IPS-11a (cell line): ENCODE data around the gene C5orf24.
"Not testable (repeated sequence)": the region's sequence is repeated elsewhere in the genome, so short reads cannot be mapped to it uniquely, and the experiment has no call there.

Experiments used
- H3K4me3 ChIP-seq: one replicate; pipeline ENCODE4 v1.5.1; 2013; ENCODE audit warnings: low read depth, low read length, control low read depth

The C5orf24 gene

DNA sequence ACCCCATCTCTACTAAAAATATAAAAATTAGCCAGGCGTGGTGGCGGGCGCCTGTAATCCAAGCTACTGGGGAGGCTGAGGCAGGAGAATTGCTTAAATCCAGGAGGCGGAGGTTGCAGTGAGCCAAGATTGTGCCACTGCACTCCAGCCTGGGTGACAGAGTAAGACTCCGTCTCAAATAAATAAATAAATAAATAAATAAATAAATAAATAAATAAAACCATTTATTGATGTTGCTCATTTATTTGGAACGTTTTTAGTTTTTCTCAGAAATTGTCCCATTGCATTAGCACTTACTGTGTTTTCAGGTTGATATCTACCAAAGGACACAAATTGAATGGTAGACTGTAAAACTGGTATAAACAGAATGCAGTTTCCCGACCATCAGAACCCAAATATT is 10.7 kb downstream of the C5orf24 start:
- H3K4me3 ChIP-seq: not testable (repeated sequence)

DNA sequence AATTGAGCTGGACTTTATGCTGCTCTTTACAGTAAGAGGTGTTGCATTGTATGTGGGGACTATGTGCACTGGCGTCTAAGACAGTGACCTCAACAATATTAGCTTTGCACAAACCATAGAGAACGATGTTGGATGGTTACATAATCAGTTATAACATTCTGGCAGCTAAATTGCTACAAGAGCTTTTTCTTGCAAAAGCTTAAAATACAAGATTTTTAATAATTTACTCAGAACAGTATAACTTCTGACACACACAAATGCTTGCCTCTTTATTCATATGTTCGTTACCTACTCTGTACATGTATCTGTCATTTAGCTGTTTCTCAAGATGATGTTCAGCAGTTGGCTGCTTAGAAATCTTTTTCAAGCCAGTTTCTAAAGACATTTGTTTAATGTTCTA is 11.6 kb downstream of the C5orf24 start:
- no peak overlapping the region for H3K4me3 ChIP-seq

DNA sequence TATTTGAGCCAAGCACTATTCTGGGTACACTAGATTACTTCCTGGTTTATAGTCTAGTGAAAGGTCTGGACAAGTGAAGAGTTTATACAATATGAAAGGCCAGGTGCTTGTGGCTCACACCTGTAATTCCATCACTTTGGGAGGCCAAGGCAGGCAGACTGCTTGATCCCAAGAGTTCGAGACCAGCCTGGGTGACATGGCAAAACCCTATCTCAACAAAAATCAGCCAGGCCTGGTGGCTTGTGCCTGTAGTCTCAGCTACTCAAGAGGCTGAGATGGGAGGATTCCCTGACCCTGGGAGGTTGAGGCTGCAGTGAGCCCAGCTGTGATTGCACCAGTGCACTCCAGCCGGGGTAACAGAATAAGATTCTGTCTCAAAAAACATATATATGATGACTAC is 18.9 kb downstream of the C5orf24 start:
- H3K4me3 ChIP-seq: no peak overlapping the region

DNA sequence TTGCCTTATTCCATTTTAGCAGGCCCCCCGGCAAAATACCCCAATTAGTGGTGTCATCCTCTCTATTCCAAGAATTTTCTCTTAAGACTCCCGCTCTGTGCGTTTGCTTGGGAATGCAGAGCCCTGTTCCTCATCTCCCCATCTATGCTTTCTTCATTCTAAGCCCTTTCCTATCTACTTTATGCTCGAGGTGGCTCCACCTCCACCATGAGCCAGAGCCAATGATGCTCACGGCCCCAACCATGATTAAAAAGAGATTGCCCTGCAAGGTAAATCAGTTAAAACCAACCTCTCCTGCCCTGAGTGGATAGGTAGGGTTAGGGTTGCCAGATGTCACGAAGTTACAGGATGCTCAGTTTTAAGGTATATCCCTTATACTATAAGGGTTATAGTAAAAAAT is 27.7 kb downstream of the C5orf24 start:
- H3K4me3 ChIP-seq: no peak overlapping the region

DNA sequence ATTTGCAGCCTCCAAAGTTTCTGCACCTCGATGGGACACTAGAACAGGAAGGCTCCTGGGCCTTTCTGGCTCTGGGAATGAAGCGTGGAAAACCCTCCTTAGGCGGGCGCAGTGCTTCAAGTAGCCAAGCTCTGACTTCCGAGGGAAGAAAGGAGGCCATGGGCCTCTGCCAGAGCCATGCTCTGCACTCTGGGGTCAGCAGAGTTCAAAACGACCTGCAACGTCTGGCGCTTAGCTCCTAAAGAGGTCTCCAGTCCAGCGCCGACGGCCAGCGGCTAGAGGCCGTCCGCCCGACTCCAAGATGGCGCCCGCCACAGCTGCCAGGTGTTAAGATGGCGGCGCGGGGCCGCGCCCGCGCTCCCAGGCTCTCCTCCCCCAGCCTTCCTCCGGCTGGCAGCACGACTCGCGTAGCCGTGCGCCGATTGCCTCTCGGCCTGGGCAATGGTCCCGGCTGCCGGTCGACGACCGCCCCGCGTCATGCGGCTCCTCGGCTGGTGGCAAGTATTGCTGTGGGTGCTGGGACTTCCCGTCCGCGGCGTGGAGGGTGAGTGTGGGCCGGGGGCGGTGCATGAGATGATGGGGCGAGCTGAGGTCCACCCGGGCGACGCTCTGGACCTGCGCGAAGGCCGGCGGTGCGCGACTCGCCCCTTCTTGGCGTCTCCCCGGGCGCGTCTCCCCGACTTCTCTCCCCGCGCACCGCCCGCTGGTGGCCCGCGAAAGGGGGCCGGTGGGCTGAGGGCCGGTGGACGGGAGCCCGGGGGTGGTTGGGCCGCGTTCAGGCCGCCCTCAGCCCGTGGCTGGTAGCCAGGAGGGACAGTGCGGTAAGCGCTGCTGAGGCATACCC is 28.4 kb downstream of the C5orf24 start, which contains the start of gene TXNDC15:
Gene TXNDC15, plus strand, starts transcription at position 385 of the 844 bp plus-strand sequence. Its CDS starts 57 bp downstream, at position 442.
- peak within 1 kb of the TSS; percentile 88 for H3K4me3 ChIP-seq

DNA sequence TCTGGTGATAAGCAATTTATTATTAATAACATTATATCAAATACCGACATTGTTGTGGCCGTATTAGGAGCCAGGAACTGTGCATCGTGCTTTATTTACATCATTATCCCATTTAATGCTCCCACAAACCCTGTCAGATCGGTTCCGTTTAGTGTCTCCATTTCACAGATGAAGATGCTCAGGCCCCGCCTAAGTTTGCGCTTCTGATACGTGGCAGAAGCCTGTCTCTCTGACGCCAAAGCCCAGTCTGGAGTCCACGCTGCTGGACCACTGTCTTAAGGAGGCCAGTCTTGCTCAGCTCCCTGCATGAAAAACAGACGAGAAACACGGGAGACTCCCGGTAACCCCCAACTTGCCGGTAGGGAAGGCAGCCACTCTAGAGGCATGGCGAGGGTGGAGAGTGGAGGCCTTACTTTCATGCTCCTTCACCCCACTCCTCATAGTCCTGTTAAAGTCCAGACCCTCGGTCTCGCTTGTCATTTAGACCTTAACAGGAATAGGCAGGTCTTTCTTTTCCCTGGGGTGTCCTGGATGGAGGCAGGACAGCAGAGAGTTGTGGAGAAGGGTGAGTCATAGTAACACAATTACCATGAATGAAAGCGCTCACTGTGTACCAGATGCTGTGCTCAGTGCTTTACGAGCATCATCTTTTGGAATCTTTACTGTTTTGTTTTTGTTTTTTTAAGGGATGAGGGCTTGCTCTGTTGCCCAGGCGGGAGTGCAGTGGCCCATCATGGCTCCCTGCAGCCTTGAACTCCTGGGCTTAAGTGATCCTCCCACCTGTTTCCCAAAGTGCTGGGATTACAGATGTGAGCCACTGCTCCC is 29.3 kb downstream of the C5orf24 start:
- peak overlapping the region; percentile 88 for H3K4me3 ChIP-seq

DNA sequence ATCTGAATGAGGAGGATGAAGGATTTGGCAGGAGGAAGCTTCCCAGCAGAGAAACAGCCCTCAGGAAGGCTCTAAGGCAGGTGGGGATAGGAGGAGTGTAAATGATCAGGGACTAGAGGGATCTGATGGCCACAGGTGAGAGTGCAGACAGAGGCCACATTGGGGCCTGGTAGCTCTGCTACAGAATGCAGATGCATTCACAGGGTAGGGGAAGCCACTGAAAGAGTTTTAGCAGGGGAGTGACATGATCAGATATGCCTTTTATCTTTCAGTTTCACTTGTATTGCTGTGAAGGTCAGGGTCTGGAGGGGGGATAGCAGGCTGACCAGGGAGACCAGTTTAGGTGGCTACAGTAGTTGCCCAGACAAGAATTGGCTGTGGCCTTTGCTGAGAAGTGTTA is 31.4 kb downstream of the C5orf24 start:
- no peak overlapping the region for H3K4me3 ChIP-seq

DNA sequence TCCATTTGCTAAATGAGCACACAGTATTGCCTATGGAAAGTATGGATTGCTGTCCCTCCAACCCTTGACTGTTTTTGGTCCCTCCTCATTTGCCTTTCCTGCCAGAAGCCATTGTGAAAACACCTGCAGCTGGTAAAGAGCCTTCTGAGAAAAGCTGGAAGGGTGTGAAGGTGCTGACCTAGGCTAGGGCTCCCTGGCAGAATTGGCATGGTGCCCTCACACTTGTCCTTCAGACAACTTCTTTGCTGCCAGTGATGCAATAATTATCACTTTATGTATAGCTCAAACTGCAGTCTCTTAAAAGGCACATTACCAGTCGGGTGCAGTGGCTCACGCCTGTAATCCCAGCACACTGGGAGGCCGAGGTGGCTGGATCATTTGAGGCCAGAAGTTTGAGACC is 32.6 kb downstream of the C5orf24 start:
- H3K4me3 ChIP-seq: no peak overlapping the region

DNA sequence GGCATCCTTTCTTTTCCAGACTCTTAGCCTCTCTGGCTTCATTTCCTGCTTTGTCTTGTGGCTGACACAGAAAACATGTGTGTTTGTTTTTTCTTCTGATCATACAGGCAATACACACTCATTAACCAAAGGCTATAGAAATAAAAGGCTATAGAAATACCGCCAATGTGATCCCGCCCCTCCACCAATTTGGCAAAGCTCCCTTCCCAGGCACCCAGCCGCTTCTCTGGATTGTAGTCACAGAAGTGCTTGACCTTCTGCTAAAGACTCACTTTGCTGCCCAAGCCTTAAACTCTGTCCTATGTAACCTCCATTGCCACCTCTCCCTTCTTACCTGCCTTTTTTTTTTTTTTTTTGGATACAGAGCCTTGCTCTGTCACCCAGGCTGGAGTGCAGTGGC is 33.7 kb downstream of the C5orf24 start:
- H3K4me3 ChIP-seq: no peak overlapping the region

DNA sequence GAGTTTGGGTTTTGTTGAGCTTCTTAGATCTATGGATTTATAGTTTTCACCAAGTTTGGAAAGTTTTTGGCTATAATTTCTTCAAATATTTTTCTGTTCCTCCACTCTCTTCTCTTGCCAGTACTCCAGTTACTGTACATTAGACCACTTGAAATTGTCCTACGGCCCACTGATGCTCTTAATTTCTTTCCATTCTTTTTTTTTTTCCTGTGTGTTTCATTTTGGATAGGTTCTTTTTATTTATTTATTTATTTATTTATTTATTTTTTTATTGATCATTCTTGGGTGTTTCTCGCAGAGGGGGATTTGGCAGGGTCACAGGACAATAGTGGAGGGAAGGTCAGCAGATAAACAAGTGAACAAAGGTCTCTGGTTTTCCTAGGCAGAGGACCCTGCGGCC is 35.2 kb downstream of the C5orf24 start:
- not testable (repeated sequence) for H3K4me3 ChIP-seq

DNA sequence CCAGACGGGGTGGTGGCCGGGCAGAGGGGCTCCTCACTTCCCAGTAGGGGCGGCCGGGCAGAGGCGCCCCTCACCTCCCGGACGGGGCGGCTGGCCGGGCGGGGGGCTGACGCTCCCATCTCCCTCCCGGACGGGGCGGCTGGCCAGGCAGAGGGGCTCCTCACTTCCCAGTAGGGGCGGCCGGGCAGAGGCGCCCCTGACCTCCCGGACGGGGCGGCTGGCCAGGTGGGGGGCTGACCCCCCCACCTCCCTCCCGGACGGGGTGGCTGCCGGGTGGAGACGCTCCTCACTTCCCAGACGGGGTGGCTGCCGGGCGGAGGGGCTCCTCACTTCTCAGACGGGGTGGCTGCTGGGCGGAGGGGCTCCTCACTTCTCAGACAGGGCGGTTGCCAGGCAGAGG is 35.9 kb downstream of the C5orf24 start:
- H3K4me3 ChIP-seq: not testable (repeated sequence)

DNA sequence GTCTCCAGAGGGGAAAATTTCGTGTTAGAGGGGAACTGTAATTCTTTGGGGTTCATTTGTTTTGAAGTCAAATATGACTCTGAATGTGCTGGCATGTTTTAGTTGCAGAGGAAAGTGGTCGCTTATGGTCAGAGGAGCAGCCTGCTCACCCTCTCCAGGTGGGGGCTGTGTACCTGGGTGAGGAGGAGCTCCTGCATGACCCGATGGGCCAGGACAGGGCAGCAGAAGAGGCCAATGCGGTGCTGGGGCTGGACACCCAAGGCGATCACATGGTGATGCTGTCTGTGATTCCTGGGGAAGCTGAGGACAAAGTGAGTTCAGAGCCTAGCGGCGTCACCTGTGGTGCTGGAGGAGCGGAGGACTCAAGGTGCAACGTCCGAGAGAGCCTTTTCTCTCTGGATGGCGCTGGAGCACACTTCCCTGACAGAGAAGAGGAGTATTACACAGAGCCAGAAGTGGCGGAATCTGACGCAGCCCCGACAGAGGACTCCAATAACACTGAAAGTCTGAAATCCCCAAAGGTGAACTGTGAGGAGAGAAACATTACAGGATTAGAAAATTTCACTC is 41.9 kb downstream of the C5orf24 start:
- no peak overlapping the region for H3K4me3 ChIP-seq

DNA sequence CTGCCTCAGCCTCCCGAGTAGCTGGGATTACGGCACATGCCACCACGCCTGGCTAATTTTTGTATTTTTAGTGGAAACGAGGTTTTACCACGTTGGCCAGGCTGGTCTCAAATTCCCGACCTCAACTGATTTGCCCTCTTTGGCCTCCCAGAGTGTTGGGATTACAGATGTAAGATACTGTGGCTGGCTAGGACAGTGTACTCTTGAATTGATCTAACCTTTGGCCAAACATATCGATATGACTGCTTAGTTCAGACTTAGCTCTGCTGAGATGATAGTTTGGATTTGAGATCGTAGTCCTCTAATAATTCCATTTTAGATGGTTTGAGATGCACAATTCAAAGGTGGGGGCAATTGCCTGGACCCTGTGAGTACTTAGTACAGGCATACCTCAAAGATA is 43.6 kb downstream of the C5orf24 start:
- H3K4me3 ChIP-seq: no peak overlapping the region

DNA sequence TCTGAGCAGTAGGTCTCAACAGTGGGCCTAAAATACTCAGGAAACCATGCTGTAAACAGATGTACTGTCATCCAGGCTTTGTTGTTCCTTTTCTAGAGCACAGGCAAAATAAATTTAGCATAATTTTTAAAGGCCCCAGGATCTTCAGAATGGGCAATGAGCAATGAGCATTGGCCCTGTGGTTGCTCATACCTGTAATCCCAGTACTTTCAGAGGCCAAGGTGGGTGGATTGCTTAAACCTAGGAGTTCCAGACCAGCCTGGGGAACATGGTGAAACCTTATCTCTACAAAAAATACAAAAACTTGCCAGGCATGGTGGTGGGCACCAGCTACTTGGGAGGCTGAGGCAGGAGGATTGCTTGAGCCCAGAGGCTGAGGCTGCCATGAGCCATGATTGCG is 45.7 kb downstream of the C5orf24 start:
- no peak overlapping the region for H3K4me3 ChIP-seq

DNA sequence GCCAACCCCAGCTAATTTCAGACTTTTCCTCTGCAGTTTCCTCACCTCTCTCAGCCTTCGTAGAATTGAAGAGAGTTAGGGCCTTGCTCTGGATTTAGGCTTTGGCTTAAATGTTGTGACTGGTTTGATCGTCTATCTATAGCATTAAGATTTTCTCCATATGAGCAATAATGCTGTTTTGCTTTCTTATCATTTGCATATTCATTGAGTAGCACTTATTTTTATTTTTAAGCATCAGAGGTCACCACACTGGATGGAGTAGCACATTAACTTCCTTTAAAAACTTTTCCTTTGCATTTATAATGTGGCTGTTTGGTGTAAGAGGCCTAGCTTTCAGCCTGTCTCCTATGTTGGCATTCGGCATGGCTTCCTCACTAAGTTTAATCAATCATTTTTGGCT is 46.5 kb downstream of the C5orf24 start:
- no peak overlapping the region for H3K4me3 ChIP-seq

DNA sequence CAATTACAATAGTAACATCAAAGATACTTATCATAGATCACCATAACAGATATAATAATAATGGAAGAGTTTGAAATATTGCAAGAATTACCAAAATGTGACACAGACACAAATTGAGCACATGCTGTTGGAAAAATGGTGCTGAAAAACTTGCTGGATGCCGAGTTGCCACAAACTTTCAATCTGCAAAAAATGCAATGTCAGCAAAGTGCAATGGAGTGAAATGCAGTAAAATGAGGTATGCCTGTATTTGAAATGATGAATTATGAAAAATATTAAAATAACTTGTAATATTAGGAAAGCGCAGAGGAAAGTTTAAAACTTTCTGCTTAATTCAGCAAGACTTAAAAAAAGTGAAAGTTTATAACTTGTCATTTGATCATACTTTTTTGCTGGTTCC is 47.2 kb downstream of the C5orf24 start:
- H3K4me3 ChIP-seq: no peak overlapping the region

DNA sequence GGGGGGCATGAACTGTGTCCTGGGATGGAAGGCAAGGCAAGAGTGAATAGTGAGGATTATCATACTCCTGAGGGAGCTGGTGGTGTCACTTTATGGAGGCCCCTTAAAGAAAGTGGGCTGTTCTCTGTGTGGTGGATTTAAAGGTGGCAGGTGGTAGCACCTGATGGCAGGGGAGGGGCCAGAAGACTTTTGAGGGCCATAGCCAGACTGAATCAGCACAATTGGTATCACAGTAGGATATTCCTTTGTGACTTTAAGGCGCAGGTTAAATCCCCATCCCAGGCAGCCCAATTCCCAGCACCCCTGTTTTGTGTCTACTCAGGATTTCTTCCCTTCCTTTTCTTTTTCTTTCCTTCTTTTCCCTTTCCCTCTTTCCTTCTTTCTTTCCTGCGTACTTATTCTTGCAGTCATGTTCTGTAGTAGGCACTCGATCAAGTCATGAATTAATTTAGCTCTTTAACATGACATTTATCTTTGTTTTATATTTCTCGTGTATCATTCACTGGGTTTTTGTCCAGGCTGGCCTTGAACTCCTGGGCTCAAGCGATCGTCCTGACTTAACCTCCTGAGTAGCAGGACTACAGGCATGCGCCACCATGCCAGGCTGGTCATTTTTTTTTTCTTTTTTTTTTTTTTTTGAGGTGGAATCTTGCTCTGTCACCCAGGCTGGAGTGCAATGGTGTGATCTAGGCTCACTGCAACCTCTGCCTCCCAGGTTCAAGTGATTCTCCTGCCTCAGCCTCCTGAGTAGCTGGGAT is 48.2 kb downstream of the C5orf24 start:
- H3K4me3 ChIP-seq: no peak overlapping the region

DNA sequence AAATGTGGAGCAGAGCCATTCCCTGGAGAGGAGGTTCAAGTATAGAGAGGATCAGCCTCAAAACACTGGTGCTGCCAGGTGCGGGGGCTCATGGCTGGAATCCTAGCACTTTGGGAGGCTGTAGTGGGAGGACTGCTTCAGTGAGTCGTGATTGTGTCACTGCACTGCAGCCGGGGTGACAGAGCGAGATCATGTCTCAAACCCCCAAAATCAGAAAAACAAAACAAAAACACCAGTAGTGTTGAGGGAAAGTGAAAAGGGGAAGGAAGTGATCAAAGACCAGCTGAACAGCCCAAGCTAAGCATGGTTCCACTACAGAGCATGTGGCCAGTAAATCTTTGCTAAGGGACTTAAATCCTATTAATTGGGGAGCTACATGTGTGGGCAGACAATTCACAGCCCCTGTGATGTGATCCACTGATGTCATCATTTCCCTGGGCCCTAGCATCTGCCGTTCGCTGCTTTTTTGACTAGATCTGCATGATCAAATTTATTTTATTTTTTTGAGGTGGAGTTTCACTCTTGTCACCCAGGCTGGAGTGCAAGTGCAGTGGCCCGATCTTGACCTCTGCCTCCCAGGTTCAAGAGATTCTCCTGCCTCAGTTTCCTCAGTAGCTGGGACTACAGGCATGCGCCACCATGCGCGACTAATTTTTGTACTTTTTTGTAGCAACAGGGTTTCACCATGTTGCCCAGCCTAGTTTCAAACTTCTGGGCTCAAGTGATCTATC is 56.5 kb downstream of the C5orf24 start:
- no peak overlapping the region for H3K4me3 ChIP-seq

DNA sequence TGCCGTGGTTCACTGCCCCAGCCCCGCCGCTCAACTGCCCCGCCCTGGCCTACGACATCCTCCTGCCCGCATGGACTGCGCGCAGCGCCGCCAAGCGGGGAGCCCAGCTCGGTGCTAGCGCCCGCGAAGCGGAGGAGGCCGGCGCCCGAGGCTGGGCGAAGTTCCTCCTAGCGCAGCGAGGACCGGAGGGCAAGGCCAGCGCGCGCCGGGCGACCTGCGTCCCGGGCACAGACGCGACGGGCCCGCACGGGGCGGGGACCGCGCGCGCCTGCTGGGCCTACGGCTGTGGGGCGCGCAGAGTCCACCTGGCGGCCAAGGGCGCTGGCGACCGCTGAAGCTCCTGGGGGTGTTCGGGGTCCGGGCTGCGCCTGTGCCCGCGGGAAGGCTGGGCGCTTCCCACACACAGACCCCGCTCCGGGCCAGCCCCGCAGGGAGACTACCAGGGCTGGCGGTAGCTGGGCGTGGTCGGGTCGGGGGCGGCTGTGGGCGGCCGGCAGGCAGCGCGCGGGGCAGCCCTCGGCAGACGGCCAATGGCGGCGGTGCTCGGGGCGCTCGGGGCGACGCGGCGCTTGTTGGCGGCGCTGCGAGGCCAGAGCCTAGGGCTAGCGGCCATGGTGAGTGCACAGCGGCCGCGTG is 59.0 kb downstream of the C5orf24 start, which contains the start of gene PCBD2:
Gene PCBD2, plus strand, starts transcription at position 522 of the 636 bp plus-strand sequence. Its CDS starts 9 bp downstream, at position 531.
- H3K4me3 ChIP-seq: peak within 1 kb of the TSS; percentile 83
